HG03354 (cell line): ENCODE measurements around the gene PTCH1.

ENCODE experiments used
- ATAC-seq: cut with Tn5 transposase; IDR thresholded peaks from one replicate; pipeline ENCODE4 v1.9.1; 2021; ENCODE audit warnings: mild to moderate bottlenecking; ENCODE audit not compliant: unreplicated experiment, poor library complexity, severe bottlenecking

PTCH1 gene

DNA sequence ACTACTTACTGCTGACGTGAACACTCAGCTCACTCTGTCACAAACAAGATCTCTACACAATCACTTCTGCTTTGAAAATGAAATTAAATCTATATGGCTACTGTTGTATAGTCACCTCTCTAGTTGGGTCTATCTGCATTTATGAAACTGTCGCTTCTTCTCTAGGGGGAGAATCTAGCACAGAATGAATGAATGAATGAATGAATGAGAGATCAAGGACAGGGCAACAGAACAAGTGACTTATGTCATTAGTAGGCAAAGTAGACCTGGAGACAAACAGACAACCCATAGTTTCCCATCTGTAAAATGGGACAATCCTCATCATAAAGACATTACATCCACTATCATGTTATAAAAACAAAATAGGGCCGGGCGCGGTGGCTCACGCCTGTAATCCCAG is 13.4 kb downstream of the PTCH1 start:
- ATAC-seq, result no peak

GRCh38 chr9:95502248-95502647 is 14.5 kb downstream of the PTCH1 start:
- ATAC-seq, result no peak

GRCh38 chr9:95499847-95500246 is 16.9 kb downstream of the PTCH1 start:
- no peak for ATAC-seq

- ATAC-seq, result no peak
Observed at GRCh38 chr9:95499046-95499676, 17.6 kb downstream of the PTCH1 start.

- no peak for ATAC-seq
Observed at GRCh38 chr9:95498641-95499040, 18.1 kb downstream of the PTCH1 start.

GRCh38 chr9:95497772-95498171 is 19.0 kb downstream of the PTCH1 start:
- no peak for ATAC-seq

DNA sequence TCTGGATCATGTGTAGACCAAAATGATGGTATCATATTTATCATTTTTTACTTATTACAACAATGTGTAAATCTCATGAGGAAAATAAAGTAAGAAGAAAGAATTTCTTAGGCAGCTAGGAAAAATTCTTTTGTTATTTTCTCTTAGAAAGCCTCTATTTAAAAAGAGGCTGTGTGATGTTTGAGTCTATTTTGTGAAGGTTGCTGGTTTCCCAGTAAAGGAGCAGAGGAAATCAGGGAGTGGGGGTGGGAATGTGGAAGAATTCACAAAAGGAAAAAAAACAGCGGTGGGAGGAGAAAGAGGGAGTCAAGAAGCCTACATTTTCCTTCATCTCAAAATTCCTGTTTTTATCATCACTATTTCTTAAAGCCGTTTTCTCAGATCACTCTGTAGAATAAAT is 20.1 kb downstream of the PTCH1 start:
- no peak for ATAC-seq

GRCh38 chr9:95495961-95496360 is 20.8 kb downstream of the PTCH1 start:
- no peak for ATAC-seq

GRCh38 chr9:95495529-95495928 is 21.2 kb downstream of the PTCH1 start:
- no peak for ATAC-seq

DNA sequence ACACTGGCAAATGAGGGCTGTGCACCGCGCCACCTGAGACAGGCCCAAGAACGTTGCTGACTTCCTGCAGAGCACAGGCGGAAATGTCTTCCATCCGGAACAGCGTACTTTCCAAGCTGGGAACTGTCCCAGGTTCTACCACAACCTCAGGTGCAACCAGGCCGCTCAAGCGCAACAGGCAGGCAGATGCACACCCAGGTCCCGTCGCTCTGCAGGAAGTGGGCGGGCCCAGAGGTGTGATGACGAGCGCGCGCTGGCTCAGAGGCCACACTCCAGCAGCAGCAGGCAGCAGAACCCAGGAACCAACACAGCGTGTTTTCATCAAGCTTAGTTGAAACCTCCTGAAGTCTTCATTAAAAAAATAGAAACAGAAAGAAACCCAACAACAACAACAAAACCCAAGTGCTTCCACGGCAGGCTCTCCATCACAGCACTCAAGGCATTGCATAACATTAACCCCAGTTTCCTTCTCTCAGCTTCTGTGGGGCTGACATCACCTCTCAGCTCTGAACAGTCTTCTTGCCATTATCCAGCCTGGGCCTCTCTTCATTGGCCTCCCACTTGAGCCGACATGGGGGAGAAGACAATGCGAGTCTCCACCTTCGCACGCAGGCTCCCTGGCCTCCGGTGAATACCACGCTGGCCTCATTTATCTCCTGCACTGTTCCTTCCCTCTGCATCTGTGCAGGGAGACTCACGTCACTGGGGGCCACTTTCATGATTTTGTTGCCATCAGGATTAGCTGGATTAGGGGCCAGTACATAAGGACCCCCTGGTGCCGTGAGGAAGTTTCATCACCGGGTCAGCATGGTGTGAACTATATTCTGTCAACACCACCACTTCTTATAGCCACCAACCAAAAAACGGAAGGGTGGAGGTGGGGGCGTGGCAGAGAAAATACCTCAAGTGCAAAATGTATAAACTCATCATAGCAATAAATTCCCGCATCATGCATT is 22.1 kb downstream of the PTCH1 start:
- ATAC-seq, result peak; percentile 93

DNA sequence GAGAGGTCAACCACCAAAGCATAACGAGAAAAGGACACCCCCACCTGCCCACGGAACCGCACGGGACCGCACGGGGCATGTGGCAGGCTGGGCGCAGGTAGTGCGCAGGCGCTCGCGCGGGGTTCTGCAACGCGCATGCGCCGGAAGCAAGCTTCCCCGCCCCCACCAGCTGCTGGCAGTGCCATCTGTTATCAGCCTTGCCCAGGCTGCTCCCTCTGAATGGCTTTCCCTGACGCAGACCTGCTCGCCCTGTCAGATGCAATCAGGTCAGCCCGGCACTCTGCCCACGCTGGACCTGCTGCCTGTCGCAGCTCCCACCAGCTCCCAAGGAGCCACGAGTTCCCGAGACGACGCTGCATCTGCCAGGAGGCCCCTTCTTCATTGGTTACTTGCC is 22.8 kb downstream of the PTCH1 start:
- no peak for ATAC-seq

GRCh38 chr9:95493402-95493801 is 23.4 kb downstream of the PTCH1 start:
- no peak for ATAC-seq

DNA sequence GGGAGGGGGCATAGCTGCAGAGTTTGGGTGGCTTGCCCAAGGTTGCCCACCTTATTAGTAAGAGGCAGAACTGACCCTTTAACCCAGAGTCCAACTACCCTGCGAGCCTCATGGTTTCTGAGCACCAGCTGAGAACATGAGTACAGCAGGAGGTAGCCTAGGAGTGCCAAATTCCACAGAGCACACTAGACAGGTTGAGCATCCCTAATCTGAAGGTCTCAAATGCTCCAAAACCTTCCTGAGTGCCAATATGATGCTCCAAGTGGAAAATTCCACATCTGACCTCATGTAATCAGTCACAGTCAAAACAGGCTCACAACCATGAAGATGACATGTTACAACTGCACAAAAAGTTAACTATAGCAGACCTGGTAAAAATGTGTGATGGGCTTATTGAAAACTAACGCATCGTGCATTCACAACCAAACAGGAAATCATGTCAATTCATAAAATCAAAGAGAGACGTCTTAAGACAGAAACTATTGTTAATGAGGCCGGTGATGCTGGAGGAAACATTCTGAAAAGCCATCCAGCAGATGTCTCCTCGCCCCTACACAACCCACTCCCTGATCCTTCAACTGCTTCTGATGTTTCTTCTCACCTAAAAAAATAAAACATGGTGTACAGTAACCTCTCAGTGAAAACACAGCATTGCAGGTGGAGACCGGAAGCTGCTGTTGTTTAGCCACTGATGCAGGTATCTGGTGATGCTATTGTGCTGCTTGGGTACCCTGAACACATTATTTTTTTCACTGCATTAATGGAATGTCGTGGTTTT is 25.0 kb downstream of the PTCH1 start:
- no peak for ATAC-seq

GRCh38 chr9:95488954-95489353 is 27.8 kb downstream of the PTCH1 start:
- ATAC-seq, result no peak

DNA sequence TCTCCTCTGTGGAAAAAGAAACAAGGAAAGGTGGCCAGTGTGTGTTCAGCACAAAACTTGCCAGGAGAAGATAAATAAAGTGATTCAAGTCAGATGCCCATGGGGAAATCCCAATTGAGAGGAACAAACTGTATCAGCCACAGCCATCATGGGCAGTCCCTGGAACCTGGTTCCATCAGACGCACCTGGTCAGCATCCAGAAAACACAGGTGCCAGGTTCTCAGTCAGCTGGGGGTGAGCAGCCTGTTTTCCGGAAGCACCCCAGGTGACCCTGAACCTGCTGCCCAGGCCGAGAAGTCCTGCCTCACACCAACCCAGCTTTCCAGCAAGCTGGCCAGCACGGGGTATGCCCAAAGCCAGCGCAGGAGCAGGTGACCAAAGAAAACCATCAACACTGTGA is 30.5 kb downstream of the PTCH1 start:
- ATAC-seq, result no peak

DNA sequence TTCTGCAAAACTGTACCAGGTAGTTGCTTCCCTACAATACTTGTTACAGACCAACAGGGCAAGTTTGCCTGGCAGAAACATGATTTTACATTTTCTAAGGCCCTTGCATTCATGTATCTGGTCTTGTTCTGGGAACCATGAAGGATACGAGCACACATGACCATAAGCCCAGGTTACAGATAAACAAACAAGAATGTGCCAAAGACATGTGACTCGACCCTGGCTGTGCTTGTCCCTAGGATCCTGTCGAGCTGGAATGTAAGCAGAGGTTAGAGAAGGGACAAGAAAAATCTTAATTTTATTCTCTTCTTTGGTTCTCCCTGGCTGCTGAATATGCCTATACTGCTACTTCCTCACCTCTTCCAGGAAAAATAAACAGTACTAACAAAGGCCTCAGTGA is 32.5 kb downstream of the PTCH1 start:
- no peak for ATAC-seq

DNA sequence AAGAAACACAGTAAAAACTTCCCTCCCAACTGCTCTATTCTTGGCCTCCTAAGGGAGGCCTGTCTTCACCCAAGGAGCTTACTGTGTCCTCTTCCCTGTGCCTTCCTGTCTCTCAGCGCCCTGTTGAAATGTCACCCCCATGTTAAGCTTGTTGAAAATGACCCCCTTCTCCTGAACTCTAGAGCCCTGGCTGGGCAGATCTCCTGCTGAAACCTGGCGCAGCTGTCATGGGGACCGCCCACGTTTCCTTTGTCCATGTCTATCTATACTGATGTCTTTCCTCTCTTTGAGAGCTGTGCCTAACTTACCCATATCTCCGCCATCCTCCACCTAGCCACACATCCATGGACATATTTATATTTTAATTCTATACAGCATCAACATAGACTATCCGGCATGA is 33.3 kb downstream of the PTCH1 start:
- ATAC-seq, result no peak

DNA sequence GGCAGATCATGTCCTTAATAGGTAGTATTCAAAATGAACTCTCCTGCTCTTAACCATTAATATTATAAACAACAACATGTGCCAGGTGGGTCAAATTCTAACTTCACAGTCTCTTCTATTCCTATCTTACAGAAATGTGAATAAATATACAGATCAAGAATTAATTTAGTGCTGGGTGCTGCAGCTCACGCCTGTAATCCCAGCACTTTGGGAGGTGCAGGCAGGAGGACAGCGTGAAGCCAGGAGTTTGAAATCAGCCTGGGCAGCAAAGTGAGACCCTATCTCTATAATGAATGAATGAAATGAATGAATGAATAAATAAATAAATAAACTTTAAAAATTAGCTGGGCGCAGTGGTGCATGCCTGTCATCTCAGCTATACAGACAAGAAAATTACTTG is 34.1 kb downstream of the PTCH1 start:
- ATAC-seq, result no peak

DNA sequence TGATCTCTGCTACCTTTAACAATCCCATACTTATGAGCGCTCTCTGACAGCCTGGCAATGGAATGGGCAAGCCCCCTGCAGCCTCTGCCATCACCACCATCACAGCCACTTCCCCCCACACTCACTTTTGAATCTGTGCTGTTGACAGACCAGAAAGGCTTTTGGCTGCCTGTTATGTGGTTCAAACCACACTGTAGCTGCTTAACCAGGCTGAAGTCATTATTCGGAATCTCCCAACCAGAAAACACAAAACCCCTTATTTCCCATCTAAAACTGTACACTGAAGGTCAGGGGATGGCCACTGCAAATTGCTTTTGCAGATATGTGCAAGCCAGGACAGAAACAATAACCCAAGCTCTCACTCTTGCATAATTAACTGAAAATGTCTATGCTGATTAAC is 35.8 kb downstream of the PTCH1 start:
- ATAC-seq, result no peak

DNA sequence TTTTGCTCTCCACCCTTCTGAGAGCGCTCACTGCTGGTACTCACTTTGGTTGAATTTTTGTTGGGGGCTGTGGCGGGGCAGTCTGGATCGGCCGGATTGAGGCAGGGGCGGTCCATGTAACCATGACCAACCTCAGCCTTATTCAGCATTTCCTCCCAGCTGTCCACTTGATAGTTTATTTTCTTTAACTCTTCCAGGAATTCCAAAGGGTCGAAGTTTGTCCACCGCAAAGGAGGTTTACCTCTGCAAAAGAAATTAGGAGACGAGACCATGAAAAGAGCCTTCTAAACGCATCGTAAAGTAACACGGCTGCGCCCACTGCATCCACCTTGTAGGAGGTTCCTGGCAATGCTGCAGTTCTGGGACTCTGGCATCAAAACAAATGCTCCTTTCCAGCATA is 36.4 kb downstream of the PTCH1 start:
- ATAC-seq, result no peak

- ATAC-seq, result no peak
Observed at GRCh38 chr9:95479330-95479729, 37.4 kb downstream of the PTCH1 start.
